ENCODE measurements around the gene POLE4. TPM values are rescaled to one million over a fixed set of nuclear protein-coding genes. Genes with fewer than 3 reads are reported as not detected.
A peak's percentile ranks its signal among the peaks of the same experiment; 100 is the strongest.

The POLE4 gene
- total and polyA plus RNA-seq, 4 donors: 6.5 to 115 (median 23.9) TPM

GRCh38 chr2:74959106-74959751 lies 786 bp downstream of the POLE4 start:
- no peak for DNase-seq (ENCODE audit: low spot score)
- WGBS: 85% methylated on average over 10 of the region's 10 CpGs
- peak overlapping the region in 1 of 2 donors; percentile 10 for H3K9ac ChIP-seq (ENCODE audit: low read depth in 1 of 2, low read length in 2 of 2)

More at GRCh38 chr2:74959106-74959751, 786 bp downstream of the POLE4 start:
- Histone ChIP-seq H3K27me3 (ENCODE audit: control insufficient read depth in 4 of 4, insufficient read depth in 4 of 4, low read length in 3 of 4) (no peaks in the 10 kb centered on the region), H3K4me3 (ENCODE audit: low read depth in 1 of 3, low read length in 3 of 3) (peak overlapping the region; percentile 79 to 90 (median 89)), H3K36me3 (ENCODE audit: control insufficient read depth in 4 of 4, insufficient read depth in 3 of 4, low read depth in 1 of 4, low read length in 3 of 4) (peaks cover 0 to 2% (median under 1%) of the 10 kb centered on the region in 4 donors), H3K27ac (ENCODE audit: low read depth in 1 of 2, low read length in 2 of 2) (peak overlapping the region; percentile 97), H3K9me3 (ENCODE audit: control insufficient read depth in 4 of 4, low read length in 3 of 4) (peaks cover 0 to 2% (median 0%) of the 10 kb centered on the region in 4 donors), H3K4me1 (ENCODE audit: control insufficient read depth in 4 of 4, insufficient read depth in 4 of 4, low read length in 3 of 4) (peaks cover 3 to 11% (median 7%) of the 10 kb centered on the region in 4 donors)
- TF ChIP-seq YY1 (IDR thresholded peaks at IDR 0.05): no peak
- TF ChIP-seq MAX (IDR thresholded peaks at IDR 0.05): no peak
- TF ChIP-seq HNF4G (IDR thresholded peaks at IDR 0.05): no peak
- no peak for TF ChIP-seq RAD21 (IDR thresholded peaks at IDR 0.05)
- TF ChIP-seq FOXA1 (IDR thresholded peaks at IDR 0.05): no peak
- TF ChIP-seq JUND (IDR thresholded peaks at IDR 0.05): no peak
- TF ChIP-seq CTCF (IDR thresholded peaks at IDR 0.05; ENCODE audit: low read depth, low read length, missing input control): no peak
- TF ChIP-seq NR2F2 (IDR thresholded peaks at IDR 0.05): no peak
- no peak for TF ChIP-seq ZBTB33 (IDR thresholded peaks at IDR 0.05)
- no peak for TF ChIP-seq RXRA (IDR thresholded peaks at IDR 0.05)
- no peak for TF ChIP-seq FOXA2 (IDR thresholded peaks at IDR 0.05)
- no peak for TF ChIP-seq REST (IDR thresholded peaks at IDR 0.05)
- TF ChIP-seq EGR1 (IDR thresholded peaks at IDR 0.05; ENCODE audit: low read depth in 2 of 2): no peak

All from liver (tissue), 9 donors.